SU-DHL-6 (cell line): Measurements from ENCODE around the gene TECPR2.

Experiments used
- EZH2phosphoT487 ChIP-seq: fragments of 200-600 bp; sonication (generic), shearing (Covaris generic); conservative IDR thresholded peaks from 2 replicates; pipeline ENCODE4 v1.6.1; 2018; ENCODE audit warnings: mild to moderate bottlenecking, antibody characterized with exemption, low read length, moderate library complexity, mixed read lengths
- TF ChIP-seq, protein P1 (sequence below): fragments of 200-600 bp; sonication (generic); IDR thresholded peaks from one replicate; pipeline ENCODE4 v1.5.1; 2017; ENCODE audit warnings: antibody characterized with exemption, mild to moderate bottlenecking, low read length, moderate library complexity; ENCODE audit not compliant: insufficient read depth, poor library complexity, severe bottlenecking

DNA sequence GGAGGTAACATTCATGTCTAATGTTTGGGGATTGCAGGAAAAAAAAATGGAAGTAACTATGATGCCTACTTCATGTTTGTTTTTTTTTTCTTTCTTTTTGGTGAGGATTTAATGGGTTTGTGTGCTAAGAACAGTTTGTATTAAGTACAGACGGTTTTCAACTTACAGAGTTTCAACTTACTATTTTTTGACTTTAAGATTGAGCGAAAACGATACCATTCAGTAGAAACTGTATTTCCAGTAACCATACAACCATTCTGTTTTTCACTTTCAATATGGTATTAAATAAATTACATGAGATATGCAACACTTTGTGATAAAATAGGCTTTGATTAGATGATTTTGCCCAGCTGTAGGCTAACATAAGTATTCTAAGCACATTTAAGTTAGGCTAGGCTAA is 10.4 kb downstream of the TECPR2 start:
- TF ChIP-seq, protein P1, sequence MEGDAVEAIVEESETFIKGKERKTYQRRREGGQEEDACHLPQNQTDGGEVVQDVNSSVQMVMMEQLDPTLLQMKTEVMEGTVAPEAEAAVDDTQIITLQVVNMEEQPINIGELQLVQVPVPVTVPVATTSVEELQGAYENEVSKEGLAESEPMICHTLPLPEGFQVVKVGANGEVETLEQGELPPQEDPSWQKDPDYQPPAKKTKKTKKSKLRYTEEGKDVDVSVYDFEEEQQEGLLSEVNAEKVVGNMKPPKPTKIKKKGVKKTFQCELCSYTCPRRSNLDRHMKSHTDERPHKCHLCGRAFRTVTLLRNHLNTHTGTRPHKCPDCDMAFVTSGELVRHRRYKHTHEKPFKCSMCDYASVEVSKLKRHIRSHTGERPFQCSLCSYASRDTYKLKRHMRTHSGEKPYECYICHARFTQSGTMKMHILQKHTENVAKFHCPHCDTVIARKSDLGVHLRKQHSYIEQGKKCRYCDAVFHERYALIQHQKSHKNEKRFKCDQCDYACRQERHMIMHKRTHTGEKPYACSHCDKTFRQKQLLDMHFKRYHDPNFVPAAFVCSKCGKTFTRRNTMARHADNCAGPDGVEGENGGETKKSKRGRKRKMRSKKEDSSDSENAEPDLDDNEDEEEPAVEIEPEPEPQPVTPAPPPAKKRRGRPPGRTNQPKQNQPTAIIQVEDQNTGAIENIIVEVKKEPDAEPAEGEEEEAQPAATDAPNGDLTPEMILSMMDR, result no peak
- TF ChIP-seq EZH2phosphoT487, result no peak
